Liver (tissue), 9 donors: Measurements from ENCODE around the gene SYNE4. TPM values are rescaled to one million over a fixed set of nuclear protein-coding genes. Genes with fewer than 3 reads are reported as not detected.

ENCODE experiments used
- DNase-seq: peaks from one replicate; pipeline ENCODE4 v3.0.0-alpha.2; 2017; ENCODE audit warnings: low spot score
- H3K27ac ChIP-seq, 2 donors: one replicate each; pipeline ENCODE4 v1.7.0; 2013; ENCODE audit warnings: inconsistent platforms in 2 of 2, low read length in 2 of 2, control low read depth in 1 of 2, low read depth in 1 of 2, mild to moderate bottlenecking in 1 of 2
- H3K27me3 ChIP-seq, 4 donors: one replicate each; pipeline versions ENCODE4 v1.6.1 to v1.7.0; 2013; ENCODE audit warnings: low read length in 3 of 4, inconsistent platforms in 1 of 4, mild to moderate bottlenecking in 1 of 4, moderate library complexity in 1 of 4; ENCODE audit not compliant: control insufficient read depth in 4 of 4, insufficient read depth in 4 of 4
- H3K36me3 ChIP-seq, 4 donors: one replicate each; pipeline versions ENCODE4 v1.6.1 to v1.7.0; 2013; ENCODE audit warnings: low read length in 3 of 4, mild to moderate bottlenecking in 3 of 4, low read depth in 1 of 4, moderate library complexity in 1 of 4; ENCODE audit not compliant: control insufficient read depth in 4 of 4, insufficient read depth in 3 of 4
- H3K4me1 ChIP-seq, 4 donors: one replicate each; pipeline versions ENCODE4 v1.6.1 to v1.7.0; 2013; ENCODE audit warnings: low read length in 3 of 4, mild to moderate bottlenecking in 3 of 4, moderate library complexity in 1 of 4; ENCODE audit not compliant: control insufficient read depth in 4 of 4, insufficient read depth in 4 of 4
- H3K4me3 ChIP-seq, 3 donors: one replicate each; pipeline versions ENCODE4 v1.6.1 to v1.7.0; 2013; ENCODE audit warnings: low read length in 3 of 3, control low read depth in 1 of 3, low read depth in 1 of 3, mild to moderate bottlenecking in 1 of 3
- H3K9ac ChIP-seq, 2 donors: one replicate each; pipeline ENCODE4 v1.7.0; 2013; ENCODE audit warnings: low read length in 2 of 2, mild to moderate bottlenecking in 2 of 2, moderate library complexity in 2 of 2, control low read depth in 1 of 2, low read depth in 1 of 2
- H3K9me3 ChIP-seq, 4 donors: one replicate each; pipeline versions ENCODE4 v1.6.1 to v1.7.0; 2013; ENCODE audit warnings: low read length in 3 of 4; ENCODE audit not compliant: control insufficient read depth in 4 of 4
- FOXA1 ChIP-seq: IDR thresholded peaks from 2 replicates; pipeline ENCODE4 v1.6.1; 2016; ENCODE audit warnings: antibody characterized with exemption
- GABPA ChIP-seq, 2 donors: IDR thresholded peaks in 1 of 2; conservative IDR thresholded peaks in 1 of 2; 2 replicates each; pipeline ENCODE4 v1.6.1; 2016; ENCODE audit warnings: antibody characterized with exemption in 2 of 2, mild to moderate bottlenecking in 1 of 2, moderate library complexity in 1 of 2
- HNF4A ChIP-seq, 2 donors: conservative IDR thresholded peaks; 2 replicates each; pipeline ENCODE4 v1.6.1; 2016; ENCODE audit warnings: antibody characterized with exemption in 2 of 2, mild to moderate bottlenecking in 2 of 2
- HNF4G ChIP-seq: IDR thresholded peaks from 2 replicates; pipeline ENCODE4 v1.6.1; 2016; ENCODE audit warnings: antibody characterized with exemption
- JUND ChIP-seq, 2 donors: IDR thresholded peaks; 2 replicates each; pipeline ENCODE4 v1.6.1; 2016; ENCODE audit warnings: antibody characterized with exemption in 2 of 2
- NR2F2 ChIP-seq: IDR thresholded peaks from 2 replicates; pipeline ENCODE4 v1.6.1; 2016; ENCODE audit warnings: antibody characterized with exemption
- RAD21 ChIP-seq, 2 donors: IDR thresholded peaks; 2 replicates each; pipeline ENCODE4 v1.6.1; 2016; ENCODE audit warnings: antibody characterized with exemption in 2 of 2, mild to moderate bottlenecking in 2 of 2
- RXRA ChIP-seq, 2 donors: IDR thresholded peaks; 2 replicates each; pipeline ENCODE4 v1.6.1; 2017 to 2018; ENCODE audit warnings: antibody characterized with exemption in 2 of 2, mild to moderate bottlenecking in 1 of 2
- SP1 ChIP-seq: IDR thresholded peaks from 2 replicates; pipeline ENCODE4 v1.6.1; 2018; ENCODE audit warnings: antibody characterized with exemption, mild to moderate bottlenecking
- TAF1 ChIP-seq: conservative IDR thresholded peaks from 2 replicates; pipeline ENCODE4 v1.6.1; 2016; ENCODE audit warnings: antibody characterized with exemption, mild to moderate bottlenecking
- YY1 ChIP-seq: IDR thresholded peaks from 2 replicates; pipeline ENCODE4 v1.6.1; 2016; ENCODE audit warnings: antibody characterized with exemption, mild to moderate bottlenecking
- WGBS: extraction: QIAGEN DNeasy Blood & Tissue Kit; methylation state at CpG from one replicate; pipeline ENCODE4 v1.1.7; 2013; 5-methylcytosine and 5-hydroxymethylcytosine counted together
- polyA plus RNA-seq, 2 donors: library from polyadenylated mRNA; stranded (reverse) in 1 of 2; unstranded in 1 of 2; fragments of 200-250 nt in 1 of 2; fragments of >200 nt in 1 of 2; fragmentation: Nextera tagmentation in 1 of 2; extraction: Ambion mirVana in 1 of 2; gene quantifications; one replicate each; pipeline versions ENCODE4 v1.2.1 to v1.2.3, GENCODE V29; 2013 to 2015
- total RNA-seq, 2 donors: library from RNA; depleted of rRNA; stranded (reverse); fragments of >200 nt; gene quantifications; one replicate each; pipeline ENCODE4 v1.2.3, GENCODE V29; 2014
- TF ChIP-seq, protein P1 (sequence below): IDR thresholded peaks from 2 replicates; pipeline ENCODE4 v1.6.1; 2016; ENCODE audit warnings: antibody characterized with exemption
- TF ChIP-seq, protein P2 (sequence below): IDR thresholded peaks from 2 replicates; pipeline ENCODE4 v1.6.1; 2016; ENCODE audit warnings: antibody characterized with exemption, mild to moderate bottlenecking
- TF ChIP-seq, protein P3 (sequence below): fragments of 150-350 bp; IDR thresholded peaks from 2 replicates; pipeline ENCODE4 v1.5.1; 2017; ENCODE audit warnings: improper control_type of control experiment, low read depth, low read length; ENCODE audit not compliant: missing input control
- donor health status: healthy.
- donor health status: healthy.
- donor health status: healthy.
- donor health status: healthy.
- donor health status: healthy.

Gene SYNE4
- total and polyA plus RNA-seq, 4 donors: 1.8 to 5.7 (median 4.3) TPM

DNA sequence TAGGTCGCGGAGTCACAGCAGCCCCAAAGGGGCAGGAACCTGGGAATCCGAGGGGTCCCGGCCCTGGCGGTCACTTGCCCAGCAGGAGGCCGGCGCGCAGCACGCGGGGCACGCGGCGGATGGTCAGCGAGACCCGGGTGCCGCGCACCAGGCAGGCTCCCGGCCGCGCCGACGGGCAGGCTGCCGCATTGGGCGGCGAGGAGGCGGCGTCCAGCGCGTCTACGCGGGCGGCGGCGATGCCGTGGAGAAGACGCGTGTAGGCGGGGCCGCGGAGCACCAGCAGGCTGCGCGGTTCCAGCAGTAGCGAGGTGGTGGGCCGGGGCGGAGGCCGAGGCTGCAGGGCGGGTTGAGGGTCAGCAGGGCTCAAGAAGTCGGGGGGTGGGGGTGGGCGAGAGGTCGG lies 607 bp upstream of the SYNE4 start:
- Histone ChIP-seq H3K27me3 (no peaks in the 10 kb centered on the region), H3K4me1 (peaks cover 11 to 39% (median 27%) of the 10 kb centered on the region in 4 donors), H3K9ac (peak overlapping the region in 1 of 2 donors; percentile 6), H3K27ac (peak overlapping the region; percentile 9 to 10), H3K36me3 (no peaks in the 10 kb centered on the region), H3K9me3 (no peaks in the 10 kb centered on the region), H3K4me3 (peak overlapping the region in 2 of 3 donors; percentile 23 to 53)
- WGBS: under 1% methylated on average over 50 of the region's 50 CpGs
- peak; percentile 52 for DNase-seq
- TF ChIP-seq, protein P1, sequence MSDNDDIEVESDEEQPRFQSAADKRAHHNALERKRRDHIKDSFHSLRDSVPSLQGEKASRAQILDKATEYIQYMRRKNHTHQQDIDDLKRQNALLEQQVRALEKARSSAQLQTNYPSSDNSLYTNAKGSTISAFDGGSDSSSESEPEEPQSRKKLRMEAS: no peak
- TF ChIP-seq GABPA (IDR thresholded peaks at IDR 0.05 in 1 of 2, conservative IDR thresholded peaks at IDR 0.05 in 1 of 2) (no peak), SP1 (no peak), RXRA (IDR thresholded peaks at IDR 0.05) (no peak), FOXA1 (no peak), YY1 (no peak)

DNA sequence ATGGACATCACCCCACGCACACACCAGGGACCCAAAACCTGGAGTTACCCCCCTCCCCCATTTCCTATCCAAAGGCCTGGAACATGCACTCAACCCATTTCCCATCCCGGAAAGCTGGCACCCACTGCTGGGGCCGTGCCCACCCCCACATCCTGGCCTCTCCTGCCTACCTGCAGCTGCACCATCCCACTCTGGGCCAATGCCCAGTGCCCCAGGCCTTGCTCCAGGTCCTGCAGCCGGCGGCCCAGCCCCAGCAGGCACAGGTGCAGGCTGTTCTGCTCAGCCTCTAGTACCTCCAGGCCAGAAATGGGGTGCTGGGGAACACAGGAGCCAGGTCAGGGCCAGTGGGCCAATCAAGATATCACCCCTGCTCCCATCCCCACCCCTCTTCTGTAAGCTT lies 1.7 kb downstream of the SYNE4 start:
- WGBS: 69% methylated on average over 5 of the region's 5 CpGs
- H3K36me3 ChIP-seq: peaks cover 0 to 6% (median 0%) of the 10 kb centered on the region in 4 donors
- peaks cover 8 to 29% (median 19%) of the 10 kb centered on the region in 4 donors for H3K4me1 ChIP-seq
- H3K9me3 ChIP-seq: no peaks in the 10 kb centered on the region
- H3K4me3 ChIP-seq: no peak overlapping the region
- TF ChIP-seq SP1: no peak
- TF ChIP-seq RXRA (IDR thresholded peaks at IDR 0.05): no peak
- no peak for TF ChIP-seq TAF1
- TF ChIP-seq, protein P2, sequence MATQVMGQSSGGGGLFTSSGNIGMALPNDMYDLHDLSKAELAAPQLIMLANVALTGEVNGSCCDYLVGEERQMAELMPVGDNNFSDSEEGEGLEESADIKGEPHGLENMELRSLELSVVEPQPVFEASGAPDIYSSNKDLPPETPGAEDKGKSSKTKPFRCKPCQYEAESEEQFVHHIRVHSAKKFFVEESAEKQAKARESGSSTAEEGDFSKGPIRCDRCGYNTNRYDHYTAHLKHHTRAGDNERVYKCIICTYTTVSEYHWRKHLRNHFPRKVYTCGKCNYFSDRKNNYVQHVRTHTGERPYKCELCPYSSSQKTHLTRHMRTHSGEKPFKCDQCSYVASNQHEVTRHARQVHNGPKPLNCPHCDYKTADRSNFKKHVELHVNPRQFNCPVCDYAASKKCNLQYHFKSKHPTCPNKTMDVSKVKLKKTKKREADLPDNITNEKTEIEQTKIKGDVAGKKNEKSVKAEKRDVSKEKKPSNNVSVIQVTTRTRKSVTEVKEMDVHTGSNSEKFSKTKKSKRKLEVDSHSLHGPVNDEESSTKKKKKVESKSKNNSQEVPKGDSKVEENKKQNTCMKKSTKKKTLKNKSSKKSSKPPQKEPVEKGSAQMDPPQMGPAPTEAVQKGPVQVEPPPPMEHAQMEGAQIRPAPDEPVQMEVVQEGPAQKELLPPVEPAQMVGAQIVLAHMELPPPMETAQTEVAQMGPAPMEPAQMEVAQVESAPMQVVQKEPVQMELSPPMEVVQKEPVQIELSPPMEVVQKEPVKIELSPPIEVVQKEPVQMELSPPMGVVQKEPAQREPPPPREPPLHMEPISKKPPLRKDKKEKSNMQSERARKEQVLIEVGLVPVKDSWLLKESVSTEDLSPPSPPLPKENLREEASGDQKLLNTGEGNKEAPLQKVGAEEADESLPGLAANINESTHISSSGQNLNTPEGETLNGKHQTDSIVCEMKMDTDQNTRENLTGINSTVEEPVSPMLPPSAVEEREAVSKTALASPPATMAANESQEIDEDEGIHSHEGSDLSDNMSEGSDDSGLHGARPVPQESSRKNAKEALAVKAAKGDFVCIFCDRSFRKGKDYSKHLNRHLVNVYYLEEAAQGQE: no peak
- TF ChIP-seq JUND (IDR thresholded peaks at IDR 0.05): no peak
- no peak for TF ChIP-seq GABPA (IDR thresholded peaks at IDR 0.05 in 1 of 2, conservative IDR thresholded peaks at IDR 0.05 in 1 of 2)
- TF ChIP-seq, protein P1: no peak
- TF ChIP-seq YY1: no peak
- DNase-seq: no peak
- H3K27ac ChIP-seq: peak overlapping the region in 1 of 2 donors; percentile 2
- no peak overlapping the region for H3K9ac ChIP-seq
- H3K27me3 ChIP-seq: no peaks in the 10 kb centered on the region

DNA sequence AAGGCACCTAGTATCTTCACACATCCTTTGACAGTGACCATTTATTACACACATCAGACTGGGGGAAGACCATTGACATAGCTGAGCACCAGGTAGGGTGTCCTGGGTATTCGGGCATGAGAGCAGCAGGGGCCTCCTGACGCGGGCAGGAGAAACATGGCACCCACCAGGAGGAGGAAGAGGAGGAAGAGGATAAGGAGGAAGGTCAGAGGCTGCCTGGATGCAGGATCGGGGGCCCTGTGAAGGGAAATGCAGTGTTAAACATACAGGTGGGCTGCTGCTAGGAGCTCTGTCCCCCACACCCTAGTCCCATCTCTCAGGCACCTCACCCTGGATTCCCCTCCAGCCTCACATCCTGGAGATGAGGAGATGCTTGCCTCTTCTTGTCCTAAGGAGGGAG lies 5.3 kb downstream of the SYNE4 start:
- DNase-seq: no peak
- peaks cover 1 to 6% (median 3%) of the 10 kb centered on the region in 4 donors for H3K36me3 ChIP-seq
- TF ChIP-seq RXRA (IDR thresholded peaks at IDR 0.05): no peak
- no peak for TF ChIP-seq SP1
- no peak for TF ChIP-seq HNF4G
- TF ChIP-seq FOXA1: no peak
- no peak for TF ChIP-seq TAF1
- TF ChIP-seq, protein P3, sequence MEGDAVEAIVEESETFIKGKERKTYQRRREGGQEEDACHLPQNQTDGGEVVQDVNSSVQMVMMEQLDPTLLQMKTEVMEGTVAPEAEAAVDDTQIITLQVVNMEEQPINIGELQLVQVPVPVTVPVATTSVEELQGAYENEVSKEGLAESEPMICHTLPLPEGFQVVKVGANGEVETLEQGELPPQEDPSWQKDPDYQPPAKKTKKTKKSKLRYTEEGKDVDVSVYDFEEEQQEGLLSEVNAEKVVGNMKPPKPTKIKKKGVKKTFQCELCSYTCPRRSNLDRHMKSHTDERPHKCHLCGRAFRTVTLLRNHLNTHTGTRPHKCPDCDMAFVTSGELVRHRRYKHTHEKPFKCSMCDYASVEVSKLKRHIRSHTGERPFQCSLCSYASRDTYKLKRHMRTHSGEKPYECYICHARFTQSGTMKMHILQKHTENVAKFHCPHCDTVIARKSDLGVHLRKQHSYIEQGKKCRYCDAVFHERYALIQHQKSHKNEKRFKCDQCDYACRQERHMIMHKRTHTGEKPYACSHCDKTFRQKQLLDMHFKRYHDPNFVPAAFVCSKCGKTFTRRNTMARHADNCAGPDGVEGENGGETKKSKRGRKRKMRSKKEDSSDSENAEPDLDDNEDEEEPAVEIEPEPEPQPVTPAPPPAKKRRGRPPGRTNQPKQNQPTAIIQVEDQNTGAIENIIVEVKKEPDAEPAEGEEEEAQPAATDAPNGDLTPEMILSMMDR: no peak
- no peak for TF ChIP-seq RAD21 (IDR thresholded peaks at IDR 0.05)
- no peak for TF ChIP-seq HNF4A (conservative IDR thresholded peaks at IDR 0.05)
- no peak for TF ChIP-seq GABPA (IDR thresholded peaks at IDR 0.05 in 1 of 2, conservative IDR thresholded peaks at IDR 0.05 in 1 of 2)
- no peak for TF ChIP-seq NR2F2
- TF ChIP-seq, protein P1: no peak
- no peaks in the 10 kb centered on the region for H3K27me3 ChIP-seq
- H3K9ac ChIP-seq: no peak overlapping the region
- 96% methylated on average over 4 of the region's 4 CpGs for WGBS
- H3K9me3 ChIP-seq: no peaks in the 10 kb centered on the region
- no peak overlapping the region for H3K27ac ChIP-seq
- peaks cover 9 to 35% (median 17%) of the 10 kb centered on the region in 4 donors for H3K4me1 ChIP-seq
- no peak overlapping the region for H3K4me3 ChIP-seq
